ENCODE measurements around the gene NARS2. TPM values are rescaled to one million over a fixed set of nuclear protein-coding genes. Genes with fewer than 3 reads are reported as not detected.
"Not testable (repeated sequence)": the region's sequence is repeated elsewhere in the genome, so short reads cannot be mapped to it uniquely, and the experiment has no call there.

Gene NARS2
- polyA plus RNA-seq, 3 donors from 2014 or later, result 4.8 to 12.2 (median 8.4) TPM

GRCh38 chr11:78564490-78565467, 9.9 kb downstream of the NARS2 start:
- peak overlapping the region in 1 of 6 donors; percentile 59 for H3K27ac Mint-ChIP-seq
- peaks cover 5 to 21% of the 10 kb centered on the region in 2 donors for H3K4me1 Mint-ChIP-seq
- DNase-seq, result peak; percentile 43 to 60 (median 50)
- no peaks in the 10 kb centered on the region for H3K9me3 Mint-ChIP-seq
- no peaks in the 10 kb centered on the region for H3K27me3 Mint-ChIP-seq (ENCODE audit: low read depth in 3 of 3)
- H3K36me3 Mint-ChIP-seq, result peaks cover 3 to 22% (median 13%) of the 10 kb centered on the region in 3 donors
- H3K4me3 Mint-ChIP-seq, result no peak overlapping the region

GRCh38 chr11:78564037-78564436, 10.6 kb downstream of the NARS2 start:
- Mint-ChIP-seq H3K4me1 (peaks cover 5 to 21% of the 10 kb centered on the region in 2 donors), H3K36me3 (peaks cover 8 to 27% (median 18%) of the 10 kb centered on the region in 3 donors)
- not testable (repeated sequence) for H3K27me3 Mint-ChIP-seq (ENCODE audit: low read depth in 3 of 3); H3K27ac Mint-ChIP-seq; DNase-seq; H3K9me3 Mint-ChIP-seq; H3K4me3 Mint-ChIP-seq

- not testable (repeated sequence) for DNase-seq; H3K27me3 Mint-ChIP-seq (ENCODE audit: low read depth in 3 of 3); H3K9me3 Mint-ChIP-seq; H3K27ac Mint-ChIP-seq; H3K4me3 Mint-ChIP-seq
- peaks cover 5 to 21% of the 10 kb centered on the region in 2 donors for H3K4me1 Mint-ChIP-seq
- peaks cover 10 to 28% (median 18%) of the 10 kb centered on the region in 3 donors for H3K36me3 Mint-ChIP-seq
Measured at GRCh38 chr11:78563090-78563489, 11.6 kb downstream of the NARS2 start.

GRCh38 chr11:78562398-78562797, 12.3 kb downstream of the NARS2 start:
- peak overlapping the region in 1 of 6 donors; percentile 18 for H3K27ac Mint-ChIP-seq
- H3K4me1 Mint-ChIP-seq, result peaks cover 5 to 21% of the 10 kb centered on the region in 2 donors
- H3K4me3 Mint-ChIP-seq, result no peak overlapping the region
- H3K27me3 Mint-ChIP-seq (ENCODE audit: low read depth in 3 of 3), result no peaks in the 10 kb centered on the region
- DNase-seq, result no peak
- no peaks in the 10 kb centered on the region for H3K9me3 Mint-ChIP-seq
- H3K36me3 Mint-ChIP-seq, result peaks cover 11 to 28% (median 18%) of the 10 kb centered on the region in 3 donors

- DNase-seq, result no peak
- peaks cover 15 to 35% (median 23%) of the 10 kb centered on the region in 3 donors for H3K36me3 Mint-ChIP-seq
- H3K27ac Mint-ChIP-seq, result peak overlapping the region in 1 of 6 donors; percentile 19
- H3K4me1 Mint-ChIP-seq, result peaks cover 5 to 21% of the 10 kb centered on the region in 2 donors
- H3K4me3 Mint-ChIP-seq, result no peak overlapping the region
- no peaks in the 10 kb centered on the region for H3K27me3 Mint-ChIP-seq (ENCODE audit: low read depth in 3 of 3)
- H3K9me3 Mint-ChIP-seq, result no peaks in the 10 kb centered on the region
Measured at GRCh38 chr11:78560826-78561484, 13.7 kb downstream of the NARS2 start.

- no peak for DNase-seq
- Mint-ChIP-seq H3K4me3 (no peak overlapping the region), H3K27ac (no peak overlapping the region), H3K27me3 (ENCODE audit: low read depth in 3 of 3) (no peaks in the 10 kb centered on the region), H3K9me3 (no peaks in the 10 kb centered on the region), H3K4me1 (peaks cover 5 to 20% of the 10 kb centered on the region in 2 donors), H3K36me3 (peaks cover 19 to 36% (median 23%) of the 10 kb centered on the region in 3 donors)
Measured at GRCh38 chr11:78560153-78560552, 14.5 kb downstream of the NARS2 start.

- Mint-ChIP-seq H3K27ac (no peak overlapping the region), H3K27me3 (ENCODE audit: low read depth in 3 of 3) (no peaks in the 10 kb centered on the region), H3K9me3 (no peaks in the 10 kb centered on the region), H3K36me3 (peaks cover 23 to 45% (median 32%) of the 10 kb centered on the region in 3 donors), H3K4me1 (peaks cover 4 to 11% of the 10 kb centered on the region in 2 donors), H3K4me3 (no peak overlapping the region)
- DNase-seq, result no peak
Measured at GRCh38 chr11:78557236-78557635, 17.4 kb downstream of the NARS2 start.

GRCh38 chr11:78555592-78555991, 19.1 kb downstream of the NARS2 start:
- Mint-ChIP-seq H3K4me1 (peaks cover 2 to 3% of the 10 kb centered on the region in 2 donors), H3K36me3 (peaks cover 23 to 45% (median 32%) of the 10 kb centered on the region in 3 donors), H3K27ac (peak overlapping the region in 1 of 6 donors; percentile 65)

GRCh38 chr11:78552881-78553280, 21.8 kb downstream of the NARS2 start:
- no peaks in the 10 kb centered on the region for H3K27me3 Mint-ChIP-seq (ENCODE audit: low read depth in 3 of 3)
- peak overlapping the region in 1 of 6 donors; percentile 31 for H3K27ac Mint-ChIP-seq
- H3K36me3 Mint-ChIP-seq, result peaks cover 12 to 32% (median 22%) of the 10 kb centered on the region in 3 donors
- no peaks in the 10 kb centered on the region for H3K9me3 Mint-ChIP-seq
- H3K4me3 Mint-ChIP-seq, result no peak overlapping the region
- DNase-seq, result no peak
- peaks cover 0 to 1% of the 10 kb centered on the region in 2 donors for H3K4me1 Mint-ChIP-seq

More at GRCh38 chr11:78555592-78555991, 19.1 kb downstream of the NARS2 start:
- Mint-ChIP-seq H3K27me3 (ENCODE audit: low read depth in 3 of 3) (no peaks in the 10 kb centered on the region), H3K4me3 (no peak overlapping the region), H3K9me3 (no peaks in the 10 kb centered on the region)
- no peak for DNase-seq

GRCh38 chr11:78552139-78552538, 22.5 kb downstream of the NARS2 start:
- not testable (repeated sequence) for H3K4me1 Mint-ChIP-seq; H3K4me3 Mint-ChIP-seq; H3K27ac Mint-ChIP-seq; H3K9me3 Mint-ChIP-seq; DNase-seq; H3K27me3 Mint-ChIP-seq (ENCODE audit: low read depth in 3 of 3)
- H3K36me3 Mint-ChIP-seq, result peaks cover 12 to 28% (median 22%) of the 10 kb centered on the region in 3 donors

GRCh38 chr11:78551066-78551465, 23.6 kb downstream of the NARS2 start:
- no peak overlapping the region for H3K4me3 Mint-ChIP-seq
- peaks cover 9 to 18% (median 17%) of the 10 kb centered on the region in 3 donors for H3K36me3 Mint-ChIP-seq
- H3K9me3 Mint-ChIP-seq, result no peaks in the 10 kb centered on the region
- no peak overlapping the region for H3K27ac Mint-ChIP-seq
- DNase-seq, result no peak
- no peaks in the 10 kb centered on the region for H3K27me3 Mint-ChIP-seq (ENCODE audit: low read depth in 3 of 3)
- H3K4me1 Mint-ChIP-seq, result peaks cover 0 to 1% of the 10 kb centered on the region in 2 donors

GRCh38 chr11:78549624-78550409, 24.8 kb downstream of the NARS2 start:
- DNase-seq, result no peak
- H3K4me1 Mint-ChIP-seq, result peaks cover 0 to 1% of the 10 kb centered on the region in 2 donors
- no peaks in the 10 kb centered on the region for H3K27me3 Mint-ChIP-seq (ENCODE audit: low read depth in 3 of 3)
- H3K36me3 Mint-ChIP-seq, result peaks cover 4 to 8% (median 7%) of the 10 kb centered on the region in 3 donors
- H3K4me3 Mint-ChIP-seq, result no peak overlapping the region
- H3K9me3 Mint-ChIP-seq, result no peaks in the 10 kb centered on the region
- no peak overlapping the region for H3K27ac Mint-ChIP-seq

GRCh38 chr11:78548911-78549590, 25.6 kb downstream of the NARS2 start:
- DNase-seq, result no peak
- Mint-ChIP-seq H3K4me3 (no peak overlapping the region), H3K9me3 (no peaks in the 10 kb centered on the region), H3K4me1 (peaks cover 0 to 1% of the 10 kb centered on the region in 2 donors), H3K27ac (no peak overlapping the region), H3K36me3 (peaks cover 0 to 9% (median under 1%) of the 10 kb centered on the region in 3 donors), H3K27me3 (ENCODE audit: low read depth in 3 of 3) (no peaks in the 10 kb centered on the region)

Data from immature natural killer cell (primary cell).